ENCODE data around the gene ECD.
"Not testable (repeated sequence)": the region's sequence is repeated elsewhere in the genome, so short reads cannot be mapped to it uniquely, and the experiment has no call there.

ECD gene

DNA sequence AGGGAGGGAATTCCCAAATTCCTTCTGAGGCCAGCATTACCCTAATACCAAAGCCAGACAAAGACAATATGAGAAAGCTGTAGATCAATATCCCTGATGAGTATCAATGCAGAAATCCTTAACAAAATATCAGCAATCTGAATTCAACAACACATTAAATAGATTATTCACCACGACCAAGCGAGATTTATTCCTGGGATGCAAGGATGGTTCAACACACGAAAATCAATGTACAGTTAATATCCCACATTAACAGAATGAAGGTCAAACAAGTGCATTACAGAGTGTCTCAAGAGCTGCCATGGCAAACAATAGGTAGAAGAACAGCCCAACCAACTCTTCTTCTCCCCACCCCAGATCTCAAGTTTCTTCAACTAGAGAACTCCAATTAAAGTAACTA lies 6.1 kb downstream of the ECD start:
- no peak for DNase-seq (ENCODE audit: low read depth)
- TF ChIP-seq, protein P1, sequence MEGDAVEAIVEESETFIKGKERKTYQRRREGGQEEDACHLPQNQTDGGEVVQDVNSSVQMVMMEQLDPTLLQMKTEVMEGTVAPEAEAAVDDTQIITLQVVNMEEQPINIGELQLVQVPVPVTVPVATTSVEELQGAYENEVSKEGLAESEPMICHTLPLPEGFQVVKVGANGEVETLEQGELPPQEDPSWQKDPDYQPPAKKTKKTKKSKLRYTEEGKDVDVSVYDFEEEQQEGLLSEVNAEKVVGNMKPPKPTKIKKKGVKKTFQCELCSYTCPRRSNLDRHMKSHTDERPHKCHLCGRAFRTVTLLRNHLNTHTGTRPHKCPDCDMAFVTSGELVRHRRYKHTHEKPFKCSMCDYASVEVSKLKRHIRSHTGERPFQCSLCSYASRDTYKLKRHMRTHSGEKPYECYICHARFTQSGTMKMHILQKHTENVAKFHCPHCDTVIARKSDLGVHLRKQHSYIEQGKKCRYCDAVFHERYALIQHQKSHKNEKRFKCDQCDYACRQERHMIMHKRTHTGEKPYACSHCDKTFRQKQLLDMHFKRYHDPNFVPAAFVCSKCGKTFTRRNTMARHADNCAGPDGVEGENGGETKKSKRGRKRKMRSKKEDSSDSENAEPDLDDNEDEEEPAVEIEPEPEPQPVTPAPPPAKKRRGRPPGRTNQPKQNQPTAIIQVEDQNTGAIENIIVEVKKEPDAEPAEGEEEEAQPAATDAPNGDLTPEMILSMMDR (IDR thresholded peaks at IDR 0.05; ENCODE audit: control insufficient read depth, extremely low read depth, insufficient read depth), result no peak
- H3K4me3 ChIP-seq (ENCODE audit: low read depth, low read length), result no peak overlapping the region

DNA sequence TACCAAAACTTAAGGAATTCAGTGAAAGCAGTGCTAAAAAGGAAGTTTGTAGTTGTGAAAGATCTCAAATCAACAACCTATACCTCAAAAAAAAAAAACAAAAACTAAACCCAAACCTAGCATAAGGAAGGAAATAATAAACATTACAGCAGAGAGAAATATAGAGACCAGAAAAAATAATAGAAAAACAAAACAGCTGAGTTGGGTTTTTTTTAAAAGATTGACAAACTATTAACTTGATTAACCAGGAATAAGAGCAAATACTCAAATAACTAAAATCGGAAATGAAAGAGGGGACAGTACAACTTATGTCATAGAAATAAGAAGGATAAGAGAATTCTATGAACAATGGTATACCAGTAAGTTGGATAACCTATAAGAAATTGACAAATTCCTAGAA lies 6.7 kb downstream of the ECD start:
- H3K4me3 ChIP-seq (ENCODE audit: low read depth, low read length), result no peak overlapping the region
- DNase-seq (ENCODE audit: low read depth), result no peak
- TF ChIP-seq, protein P1 (IDR thresholded peaks at IDR 0.05; ENCODE audit: control insufficient read depth, extremely low read depth, insufficient read depth), result no peak

DNA sequence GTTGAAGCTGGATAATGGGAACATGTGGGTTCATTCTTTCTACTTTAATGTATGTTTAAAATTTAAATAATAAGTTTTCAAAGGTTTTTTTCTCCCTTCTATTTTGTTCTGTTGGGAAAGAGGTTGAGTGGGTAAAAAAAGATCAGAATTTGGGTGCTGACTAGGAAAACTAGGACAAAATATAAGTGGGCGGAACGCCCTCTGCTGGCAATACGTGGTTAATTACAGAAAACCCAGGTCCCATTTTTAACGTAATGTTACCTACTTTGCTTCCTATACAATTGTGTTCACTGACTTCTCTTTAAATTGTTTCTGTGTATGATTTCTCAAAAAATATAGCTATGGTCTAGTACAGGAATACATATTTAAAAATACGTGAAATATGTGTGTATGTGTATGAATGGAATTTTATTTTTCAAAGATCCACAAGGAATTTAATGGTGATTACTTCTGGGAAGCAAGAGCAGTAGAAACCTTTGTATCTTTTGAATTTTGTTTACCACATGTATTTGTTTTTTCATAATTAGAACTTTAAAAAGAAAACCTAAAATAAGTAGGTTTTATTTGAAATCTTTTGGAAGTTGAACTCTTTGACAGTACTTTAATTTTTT lies 8.7 kb downstream of the ECD start:
- H3K4me3 ChIP-seq (ENCODE audit: low read depth, low read length), result no peak overlapping the region
- DNase-seq (ENCODE audit: low read depth), result no peak
- TF ChIP-seq, protein P1 (IDR thresholded peaks at IDR 0.05; ENCODE audit: control insufficient read depth, extremely low read depth, insufficient read depth), result peak; percentile 70

DNA sequence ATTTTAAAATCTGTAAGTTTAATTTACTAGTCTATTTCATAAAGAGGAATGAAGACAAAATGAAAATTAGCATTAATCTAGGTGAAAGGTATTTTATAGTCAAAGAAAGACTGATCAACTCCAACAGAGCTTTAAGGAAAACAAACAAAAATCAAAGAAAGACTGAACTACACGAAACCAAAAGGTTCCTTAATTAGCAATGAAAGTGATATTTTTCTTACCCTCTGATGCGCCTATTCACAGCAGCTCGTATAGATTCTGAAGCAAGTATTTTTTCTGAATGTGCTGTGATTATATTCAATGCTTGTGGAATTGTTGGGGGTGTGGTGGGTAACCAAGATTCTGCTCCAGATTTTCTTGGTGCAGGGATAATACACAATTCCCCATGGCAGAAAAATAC lies 11.8 kb downstream of the ECD start:
- DNase-seq (ENCODE audit: low read depth), result no peak
- TF ChIP-seq, protein P1 (IDR thresholded peaks at IDR 0.05; ENCODE audit: control insufficient read depth, extremely low read depth, insufficient read depth), result no peak
- H3K4me3 ChIP-seq (ENCODE audit: low read depth, low read length), result no peak overlapping the region

DNA sequence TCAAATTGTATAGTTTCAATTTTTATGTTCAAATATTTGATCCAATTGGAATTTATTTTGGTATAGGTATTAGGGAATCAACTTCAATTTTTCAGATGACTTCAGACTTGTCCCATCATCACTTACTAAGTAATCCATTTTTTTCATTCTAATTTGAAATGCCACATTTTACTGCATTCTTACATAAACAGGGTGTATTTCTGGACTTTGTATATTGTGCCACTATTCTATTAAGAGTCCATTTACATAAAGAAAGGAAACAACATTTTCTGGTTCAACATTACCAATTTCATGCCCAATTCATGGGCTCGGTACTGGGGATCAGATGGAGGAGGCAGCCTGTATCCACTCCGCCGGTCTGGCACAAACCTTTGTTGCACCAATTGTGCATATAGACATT lies 15.8 kb downstream of the ECD start:
- H3K4me3 ChIP-seq (ENCODE audit: low read depth, low read length), result no peak overlapping the region
- TF ChIP-seq, protein P1 (IDR thresholded peaks at IDR 0.05; ENCODE audit: control insufficient read depth, extremely low read depth, insufficient read depth), result no peak
- no peak for DNase-seq (ENCODE audit: low read depth)

DNA sequence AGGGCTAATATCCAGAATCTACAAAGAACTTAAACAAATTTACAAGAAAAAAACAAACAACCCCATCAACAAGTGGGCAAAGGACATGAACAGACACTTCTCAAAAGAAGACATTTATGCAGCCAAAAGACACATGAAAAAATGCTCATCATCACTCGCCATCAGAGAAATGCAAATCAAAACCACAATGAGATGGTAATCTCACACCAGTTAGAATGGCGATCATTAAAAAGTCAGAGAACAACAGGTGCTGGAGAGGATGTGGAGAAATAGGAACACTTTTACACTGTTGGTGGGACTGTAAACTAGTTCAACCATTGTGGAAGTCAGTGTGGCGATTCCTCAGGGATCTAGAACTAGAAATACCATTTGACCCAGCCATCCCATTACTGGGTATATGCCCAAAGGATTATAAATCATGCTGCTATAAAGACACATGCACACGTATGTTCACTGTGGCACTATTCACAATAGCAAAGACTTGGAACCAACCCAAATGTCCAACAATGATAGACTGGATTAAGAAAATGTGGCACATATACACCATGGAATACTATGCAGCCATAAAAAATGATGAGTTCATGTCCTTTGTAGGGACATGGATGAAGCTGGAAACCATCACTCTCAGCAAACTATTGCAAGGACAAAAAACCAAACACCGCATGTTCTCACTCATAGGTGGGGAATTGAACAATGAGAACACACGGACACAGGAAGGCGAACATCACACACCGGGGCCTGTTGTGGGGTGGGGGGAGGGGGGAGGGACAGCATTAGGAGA lies 17.0 kb downstream of the ECD start:
- not testable (repeated sequence) for H3K4me3 ChIP-seq (ENCODE audit: low read depth, low read length); DNase-seq (ENCODE audit: low read depth)

DNA sequence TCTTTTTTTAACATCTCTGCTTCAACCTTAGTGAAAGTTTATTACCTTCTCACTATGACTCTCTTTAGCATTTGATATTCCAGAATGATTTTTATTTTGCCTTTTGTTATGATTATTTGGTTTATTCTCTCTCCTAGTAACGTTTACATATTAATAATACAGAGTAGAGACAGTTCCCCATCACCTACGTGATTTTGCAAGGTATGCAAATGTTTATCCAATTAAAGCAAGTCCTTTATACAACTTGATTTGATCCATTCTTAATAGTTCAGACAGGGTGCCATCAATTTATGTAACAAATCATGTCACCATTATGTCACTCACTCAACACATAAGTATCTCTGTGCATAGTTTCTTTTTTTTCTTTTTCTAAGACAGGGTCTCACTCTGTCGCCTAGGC lies 26.2 kb downstream of the ECD start:
- TF ChIP-seq, protein P1 (IDR thresholded peaks at IDR 0.05; ENCODE audit: control insufficient read depth, extremely low read depth, insufficient read depth), result no peak
- DNase-seq (ENCODE audit: low read depth), result no peak
- no peak overlapping the region for H3K4me3 ChIP-seq (ENCODE audit: low read depth, low read length)

All from LNCaP clone FGC (cell line).